Neuronal stem cell (in vitro differentiated cells): ENCODE results near the gene TNFRSF13B.

Experiments
- DNase-seq: peaks from one replicate; pipeline ENCODE4 v3.0.0-alpha.2; 2013; ENCODE audit warnings: low spot score
- H2AFZ ChIP-seq: one replicate; pipeline ENCODE4 v1.6.1; 2013; ENCODE audit warnings: mild to moderate bottlenecking, low read length, inconsistent platforms
- H2AK5ac ChIP-seq: 2 replicates; pipeline ENCODE4 v1.6.1; 2013; ENCODE audit warnings: low read depth, mild to moderate bottlenecking, inconsistent platforms, low read length, moderate library complexity, mixed read lengths
- H2BK120ac ChIP-seq: 2 replicates; pipeline ENCODE4 v1.6.1; 2013; ENCODE audit warnings: low read depth, mild to moderate bottlenecking, inconsistent platforms, low read length, moderate library complexity, mixed read lengths
- H2BK12ac ChIP-seq: one replicate; pipeline ENCODE4 v1.6.1; 2013; ENCODE audit warnings: low read length, inconsistent platforms
- H2BK15ac ChIP-seq: 2 replicates; pipeline ENCODE4 v1.6.1; 2013; ENCODE audit warnings: mild to moderate bottlenecking, low read length, inconsistent platforms, mixed read lengths
- H2BK5ac ChIP-seq: one replicate; pipeline ENCODE4 v1.6.1; 2013; ENCODE audit warnings: inconsistent platforms, mild to moderate bottlenecking, low read length, moderate library complexity
- H3K14ac ChIP-seq: one replicate; pipeline ENCODE4 v1.6.1; 2013; ENCODE audit warnings: low read length, inconsistent platforms
- H3K18ac ChIP-seq: 2 replicates; pipeline ENCODE4 v1.6.1; 2013; ENCODE audit warnings: low read length, inconsistent platforms
- H3K23ac ChIP-seq: 2 replicates; pipeline ENCODE4 v1.6.1; 2013; ENCODE audit warnings: low read depth, mild to moderate bottlenecking, mixed read lengths, low read length, inconsistent platforms; ENCODE audit not compliant: poor library complexity
- H3K27ac ChIP-seq: replicated peaks from 3 replicates; pipeline ENCODE4 v1.5.1; 2013; ENCODE audit warnings: low read length, inconsistent platforms
- H3K27me3 ChIP-seq, 3 experiments: 2 replicates each; pipeline ENCODE4 v1.6.1; 2013; ENCODE audit warnings: low read length in 3 of 3, mild to moderate bottlenecking in 2 of 3, inconsistent platforms in 1 of 3, low read depth in 1 of 3, mixed read lengths in 1 of 3, moderate library complexity in 1 of 3; ENCODE audit not compliant: control insufficient read depth in 3 of 3, insufficient read depth in 3 of 3
- H3K36me3 ChIP-seq, 2 donors: replicated peaks in 1 of 2; 2 replicates each; pipeline ENCODE4 v1.6.1; 2013; ENCODE audit warnings: low read length in 2 of 2; ENCODE audit not compliant: control insufficient read depth in 2 of 2, insufficient read depth in 2 of 2
- H3K4ac ChIP-seq: 2 replicates; pipeline ENCODE4 v1.6.1; 2013; ENCODE audit warnings: inconsistent platforms, mild to moderate bottlenecking, low read length, moderate library complexity
- H3K4me1 ChIP-seq, 2 donors: 1 replicate in 1 of 2; 2 replicates in 1 of 2; pipeline ENCODE4 v1.6.1; 2013; ENCODE audit warnings: low read length in 2 of 2, low read depth in 1 of 2; ENCODE audit not compliant: control insufficient read depth in 2 of 2, insufficient read depth in 1 of 2
- H3K4me2 ChIP-seq: one replicate; pipeline ENCODE4 v1.6.1; 2013; ENCODE audit warnings: mild to moderate bottlenecking, low read length, inconsistent platforms; ENCODE audit not compliant: insufficient read depth, poor library complexity, severe bottlenecking
- H3K4me3 ChIP-seq, 2 donors: 2 replicates each; pipeline ENCODE4 v1.5.1; 2013; ENCODE audit warnings: low read length in 2 of 2, mild to moderate bottlenecking in 2 of 2, inconsistent platforms in 1 of 2, moderate library complexity in 1 of 2
- H3K79me1 ChIP-seq: one replicate; pipeline ENCODE4 v1.6.1; 2013; ENCODE audit warnings: low read depth, mild to moderate bottlenecking, inconsistent platforms, low read length, moderate library complexity
- H3K9ac ChIP-seq: one replicate; pipeline ENCODE4 v1.6.1; 2013; ENCODE audit warnings: mild to moderate bottlenecking, low read depth, low read length, inconsistent platforms; ENCODE audit not compliant: poor library complexity
- H3K9me3 ChIP-seq, 2 donors: replicated peaks in 1 of 2; 2 replicates each; pipeline versions ENCODE3 to v1.6.1; 2013; ENCODE audit warnings: low read length in 2 of 2, mild to moderate bottlenecking in 2 of 2, inconsistent platforms in 1 of 2, low read depth in 1 of 2, mixed read lengths in 1 of 2, moderate library complexity in 1 of 2; ENCODE audit not compliant: control insufficient read depth in 2 of 2, insufficient read depth in 1 of 2
- H4K8ac ChIP-seq: one replicate; pipeline ENCODE4 v1.6.1; 2013; ENCODE audit warnings: low read depth, mild to moderate bottlenecking, inconsistent platforms, low read length, moderate library complexity
- H4K91ac ChIP-seq: one replicate; pipeline ENCODE4 v1.6.1; 2013; ENCODE audit warnings: low read length, low read depth, mild to moderate bottlenecking, inconsistent platforms; ENCODE audit not compliant: poor library complexity
- WGBS, 2 donors: extraction: QIAGEN DNeasy Blood & Tissue Kit; methylation state at CpG; one replicate each; pipeline ENCODE4 v1.1.7; 2013; ENCODE audit warnings: missing lambda C conversion rate in 2 of 2, mixed read lengths in 1 of 2; ENCODE audit not compliant: insufficient read length in 2 of 2, insufficient replicate concordance in 1 of 2; ENCODE audit errors: extremely low coverage in 2 of 2; 5-methylcytosine and 5-hydroxymethylcytosine counted together

The TNFRSF13B gene

GRCh38 chr17:16918443-16918842 is 53.5 kb downstream of the TNFRSF13B start:
- H4K8ac ChIP-seq, result no peak overlapping the region
- no peak overlapping the region for H2BK120ac ChIP-seq
- H2AK5ac ChIP-seq, result peak overlapping the region; percentile 27
- H2BK12ac ChIP-seq, result no peak overlapping the region
- H2BK5ac ChIP-seq, result no peak overlapping the region
- H2BK15ac ChIP-seq, result no peak overlapping the region
- no peak overlapping the region for H3K27ac ChIP-seq
- H3K9ac ChIP-seq, result no peak overlapping the region
- H3K18ac ChIP-seq, result no peak overlapping the region
- H4K91ac ChIP-seq, result no peak overlapping the region
- H3K23ac ChIP-seq, result no peak overlapping the region
- no peak for DNase-seq
- no peak overlapping the region for H3K4me2 ChIP-seq
- H3K4me3 ChIP-seq, result no peak overlapping the region
- WGBS, 2 donors, result no CpG with 5 or more reads among the region's 6 CpGs
- H3K36me3 ChIP-seq, result no peaks in the 10 kb centered on the region
- no peaks in the 10 kb centered on the region for H3K4me1 ChIP-seq
- no peak overlapping the region for H2AFZ ChIP-seq
- H3K9me3 ChIP-seq, result no peaks in the 10 kb centered on the region
- H3K4ac ChIP-seq, result no peak overlapping the region
- H3K14ac ChIP-seq, result no peak overlapping the region
- H3K27me3 ChIP-seq, result no peaks in the 10 kb centered on the region
- H3K79me1 ChIP-seq, result no peaks in the 10 kb centered on the region

DNA sequence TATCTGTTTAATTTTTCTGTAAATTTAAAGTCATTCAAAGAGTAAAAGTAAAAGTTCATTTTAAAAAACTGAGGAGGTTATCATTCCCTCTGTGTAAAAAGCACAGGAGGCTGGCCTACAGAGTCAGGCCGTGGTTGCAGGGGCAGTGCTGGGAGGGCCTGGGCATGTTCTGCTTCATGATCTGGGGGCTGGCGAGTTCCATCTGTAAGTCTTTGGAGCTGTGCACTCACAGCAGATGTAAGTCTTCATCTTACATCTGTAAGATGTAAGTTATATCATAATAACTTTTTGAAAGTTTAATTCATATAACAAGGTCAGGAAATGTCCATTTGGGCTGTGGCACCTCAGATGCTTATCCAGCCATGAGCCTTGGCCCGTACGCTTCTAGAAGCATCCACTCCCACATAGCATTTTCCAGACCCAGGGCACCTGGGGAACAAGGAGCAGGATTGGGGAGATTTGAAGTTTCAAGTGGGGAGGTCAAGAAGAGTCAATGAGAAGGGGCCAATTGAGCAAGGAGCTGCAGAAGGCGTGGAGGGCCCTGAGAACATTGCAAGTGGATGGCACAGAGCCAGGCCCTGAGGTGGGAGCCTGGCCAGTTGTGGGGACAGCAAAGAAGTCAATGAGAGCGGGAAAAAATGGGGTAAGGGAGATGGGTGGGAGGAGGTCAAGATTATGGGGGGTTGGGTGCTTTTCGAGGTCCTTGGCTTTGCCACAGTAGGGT is 54.1 kb downstream of the TNFRSF13B start:
- no peak overlapping the region for H3K4ac ChIP-seq
- no peaks in the 10 kb centered on the region for H3K36me3 ChIP-seq
- H2BK120ac ChIP-seq, result no peak overlapping the region
- no peak for DNase-seq
- no peak overlapping the region for H3K23ac ChIP-seq
- no peak overlapping the region for H3K18ac ChIP-seq
- H4K91ac ChIP-seq, result no peak overlapping the region
- no peak overlapping the region for H2AFZ ChIP-seq
- H3K9ac ChIP-seq, result no peak overlapping the region
- no peak overlapping the region for H3K14ac ChIP-seq
- no peak overlapping the region for H2BK15ac ChIP-seq
- no peak overlapping the region for H3K4me3 ChIP-seq
- H3K79me1 ChIP-seq, result no peaks in the 10 kb centered on the region
- no peaks in the 10 kb centered on the region for H3K27me3 ChIP-seq
- no CpG with 5 or more reads among the region's 7 CpGs for WGBS, 2 donors
- H3K9me3 ChIP-seq, result no peaks in the 10 kb centered on the region
- H3K4me2 ChIP-seq, result no peak overlapping the region
- H2BK12ac ChIP-seq, result no peak overlapping the region
- H3K27ac ChIP-seq, result no peak overlapping the region
- no peaks in the 10 kb centered on the region for H3K4me1 ChIP-seq
- H4K8ac ChIP-seq, result no peak overlapping the region
- H2BK5ac ChIP-seq, result no peak overlapping the region
- H2AK5ac ChIP-seq, result peak overlapping the region; percentile 27

DNA sequence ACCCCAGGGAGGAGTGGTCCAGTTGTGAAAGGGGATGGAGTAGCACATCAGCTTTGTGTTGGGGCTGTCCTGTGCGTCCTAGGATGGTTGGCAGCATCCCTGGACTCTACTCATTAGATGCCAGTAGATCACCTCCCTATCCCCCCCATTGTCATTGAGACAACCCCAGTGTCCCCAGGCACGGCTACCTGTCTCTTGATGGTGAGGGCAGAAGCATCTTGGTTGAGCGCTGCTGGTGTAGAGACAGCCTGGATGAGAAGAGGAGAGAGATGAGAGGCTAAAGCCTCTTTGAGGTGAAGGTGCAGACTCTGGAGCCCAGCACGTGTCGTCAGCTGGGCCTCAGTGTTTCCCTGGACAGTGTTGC is 55.4 kb downstream of the TNFRSF13B start:
- no peak overlapping the region for H3K4me2 ChIP-seq
- H3K79me1 ChIP-seq, result no peaks in the 10 kb centered on the region
- H2AK5ac ChIP-seq, result no peak overlapping the region
- H3K18ac ChIP-seq, result peak overlapping the region; percentile 62
- no peak overlapping the region for H4K8ac ChIP-seq
- H3K4me3 ChIP-seq, result no peak overlapping the region
- peaks cover 2% of the 10 kb centered on the region in 2 donors for H3K4me1 ChIP-seq
- H2BK15ac ChIP-seq, result no peak overlapping the region
- H3K36me3 ChIP-seq, result no peaks in the 10 kb centered on the region
- H3K27me3 ChIP-seq, result no peaks in the 10 kb centered on the region
- DNase-seq, result no peak
- H2BK120ac ChIP-seq, result no peak overlapping the region
- no peaks in the 10 kb centered on the region for H3K9me3 ChIP-seq
- no peak overlapping the region for H4K91ac ChIP-seq
- H2BK5ac ChIP-seq, result no peak overlapping the region
- H2BK12ac ChIP-seq, result no peak overlapping the region
- no peak overlapping the region for H3K4ac ChIP-seq
- no peak overlapping the region for H2AFZ ChIP-seq
- no CpG with 5 or more reads among the region's 5 CpGs for WGBS, 2 donors
- H3K23ac ChIP-seq, result no peak overlapping the region
- no peak overlapping the region for H3K9ac ChIP-seq
- H3K27ac ChIP-seq, result no peak overlapping the region
- no peak overlapping the region for H3K14ac ChIP-seq

GRCh38 chr17:16915752-16916556 is 56.0 kb downstream of the TNFRSF13B start:
- H3K4me3 ChIP-seq, result no peak overlapping the region
- H2BK15ac ChIP-seq, result no peak overlapping the region
- no peak overlapping the region for H4K91ac ChIP-seq
- H3K4me2 ChIP-seq, result no peak overlapping the region
- H3K27ac ChIP-seq, result no peak overlapping the region
- H2AFZ ChIP-seq, result no peak overlapping the region
- H3K23ac ChIP-seq, result no peak overlapping the region
- H3K9me3 ChIP-seq, result no peaks in the 10 kb centered on the region
- no peaks in the 10 kb centered on the region for H3K36me3 ChIP-seq
- no peak overlapping the region for H4K8ac ChIP-seq
- no peak overlapping the region for H2BK120ac ChIP-seq
- no peak overlapping the region for H3K4ac ChIP-seq
- no peak overlapping the region for H3K9ac ChIP-seq
- DNase-seq, result no peak
- H3K79me1 ChIP-seq, result no peaks in the 10 kb centered on the region
- peaks cover 2 to 4% of the 10 kb centered on the region in 2 donors for H3K4me1 ChIP-seq
- no peak overlapping the region for H2AK5ac ChIP-seq
- H2BK5ac ChIP-seq, result no peak overlapping the region
- WGBS, 2 donors, result no CpG with 5 or more reads among the region's 11 CpGs
- no peak overlapping the region for H3K14ac ChIP-seq
- H3K18ac ChIP-seq, result no peak overlapping the region
- H3K27me3 ChIP-seq, result no peaks in the 10 kb centered on the region
- no peak overlapping the region for H2BK12ac ChIP-seq
